ENCODE data around the gene TM4SF18.

TM4SF18 gene

DNA sequence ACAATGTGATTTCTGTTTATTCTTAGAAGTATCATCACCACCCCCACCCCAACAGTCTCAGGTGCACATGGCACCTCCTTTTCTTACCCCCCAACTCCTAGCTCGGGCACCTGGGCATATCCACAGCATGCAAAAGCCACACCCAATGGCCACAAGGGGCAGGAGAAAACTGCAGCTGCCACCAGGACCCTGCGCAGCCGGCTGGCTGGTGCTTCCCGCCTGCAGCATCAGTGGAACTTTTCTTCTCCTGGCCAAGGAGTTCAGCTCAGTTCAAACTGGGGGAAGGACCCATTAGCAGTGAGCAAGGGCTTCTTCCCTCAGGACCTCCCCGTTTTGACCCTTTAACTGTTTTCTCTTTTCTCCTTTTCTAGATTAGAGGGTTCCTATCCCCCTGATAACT, 44.8 kb downstream of the TM4SF18 start (continued):
- TF ChIP-seq, protein P1, sequence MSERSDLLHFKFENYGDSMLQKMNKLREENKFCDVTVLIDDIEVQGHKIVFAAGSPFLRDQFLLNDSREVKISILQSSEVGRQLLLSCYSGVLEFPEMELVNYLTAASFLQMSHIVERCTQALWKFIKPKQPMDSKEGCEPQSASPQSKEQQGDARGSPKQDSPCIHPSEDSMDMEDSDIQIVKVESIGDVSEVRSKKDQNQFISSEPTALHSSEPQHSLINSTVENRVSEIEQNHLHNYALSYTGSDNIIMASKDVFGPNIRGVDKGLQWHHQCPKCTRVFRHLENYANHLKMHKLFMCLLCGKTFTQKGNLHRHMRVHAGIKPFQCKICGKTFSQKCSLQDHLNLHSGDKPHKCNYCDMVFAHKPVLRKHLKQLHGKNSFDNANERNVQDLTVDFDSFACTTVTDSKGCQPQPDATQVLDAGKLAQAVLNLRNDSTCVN (tag by site-specific recombination; optimal IDR thresholded peaks at IDR 0.05): no peak
- TF ChIP-seq HOXA7 (CRISPR knock-in tag; IDR thresholded peaks at IDR 0.05; ENCODE audit: borderline replicate concordance) (no peak), KLF8 (tag by site-specific recombination; IDR thresholded peaks at IDR 0.05) (no peak), SP3 (tag by site-specific recombination; IDR thresholded peaks at IDR 0.05) (no peak), ZNF175 (tag by site-specific recombination; IDR thresholded peaks at IDR 0.05) (no peak), ZNF423 (tag by site-specific recombination; IDR thresholded peaks at IDR 0.05) (no peak), ZNF529 (tag by site-specific recombination; IDR thresholded peaks at IDR 0.05; ENCODE audit: insufficient replicate concordance) (no peak), ZFP41 (tag by site-specific recombination; IDR thresholded peaks at IDR 0.05; ENCODE audit: borderline replicate concordance) (no peak), ZNF560 (tag by site-specific recombination; IDR thresholded peaks at IDR 0.05; ENCODE audit: borderline replicate concordance) (no peak)

DNA sequence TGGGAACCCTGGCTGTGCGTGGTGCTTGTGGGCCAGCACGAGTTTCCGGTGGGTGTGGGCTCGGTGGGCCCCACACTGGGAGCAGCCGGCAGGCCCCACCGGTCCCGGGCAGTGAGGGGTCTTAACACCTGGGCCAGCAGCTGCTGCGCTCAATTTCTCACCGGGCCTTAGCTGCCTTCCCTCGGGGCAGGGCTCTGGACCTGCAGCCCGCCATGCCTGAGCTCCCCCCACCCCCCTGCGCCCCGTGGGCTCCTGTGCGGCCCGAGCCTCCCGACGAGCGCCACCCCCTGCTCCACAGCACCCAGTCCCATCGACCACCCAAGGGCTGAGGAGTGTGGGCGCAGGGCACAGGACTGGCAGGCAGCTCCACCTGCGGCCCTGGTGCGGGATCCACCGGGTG, 49.4 kb downstream of the TM4SF18 start:
- POLR2A ChIA-PET: no interaction called here
- no peaks in the 10 kb centered on the region for H3K36me3 ChIP-seq (ENCODE audit: control insufficient read depth in 2 of 2, insufficient read depth in 1 of 2, low read length in 2 of 2)
- CTCF ChIA-PET: no interaction called here
- H3K27ac ChIP-seq (ENCODE audit: extremely low read depth, low read depth, low read length): no peak overlapping the region
- no peaks in the 10 kb centered on the region for H3K4me1 ChIP-seq (ENCODE audit: control insufficient read depth, insufficient read depth, low read length)
- no peak overlapping the region for H3K4me3 ChIP-seq (ENCODE audit: low read depth, low read length)
- TF ChIP-seq ZNF292 (tag by site-specific recombination; IDR thresholded peaks at IDR 0.05; ENCODE audit: borderline replicate concordance, low read depth): no peak
- no peak for TF ChIP-seq ZIC2 (tag by site-specific recombination; IDR thresholded peaks at IDR 0.05)
- no peak for TF ChIP-seq ZFP41 (tag by site-specific recombination; IDR thresholded peaks at IDR 0.05; ENCODE audit: borderline replicate concordance)
- TF ChIP-seq ZNF274 (IDR thresholded peaks at IDR 0.05; ENCODE audit: low read length): no peak
- TF ChIP-seq ZNF274 (tag by site-specific recombination; IDR thresholded peaks at IDR 0.05; ENCODE audit: borderline replicate concordance): no peak
- no peak for TF ChIP-seq ZBTB20 (tag by site-specific recombination; IDR thresholded peaks at IDR 0.05)
- TF ChIP-seq ZNF555 (tag by site-specific recombination; conservative IDR thresholded peaks at IDR 0.05): no peak
- no peak for TF ChIP-seq SETDB1 (IDR thresholded peaks at IDR 0.05; ENCODE audit: insufficient read length, low read length)
- TF ChIP-seq, protein P2, sequence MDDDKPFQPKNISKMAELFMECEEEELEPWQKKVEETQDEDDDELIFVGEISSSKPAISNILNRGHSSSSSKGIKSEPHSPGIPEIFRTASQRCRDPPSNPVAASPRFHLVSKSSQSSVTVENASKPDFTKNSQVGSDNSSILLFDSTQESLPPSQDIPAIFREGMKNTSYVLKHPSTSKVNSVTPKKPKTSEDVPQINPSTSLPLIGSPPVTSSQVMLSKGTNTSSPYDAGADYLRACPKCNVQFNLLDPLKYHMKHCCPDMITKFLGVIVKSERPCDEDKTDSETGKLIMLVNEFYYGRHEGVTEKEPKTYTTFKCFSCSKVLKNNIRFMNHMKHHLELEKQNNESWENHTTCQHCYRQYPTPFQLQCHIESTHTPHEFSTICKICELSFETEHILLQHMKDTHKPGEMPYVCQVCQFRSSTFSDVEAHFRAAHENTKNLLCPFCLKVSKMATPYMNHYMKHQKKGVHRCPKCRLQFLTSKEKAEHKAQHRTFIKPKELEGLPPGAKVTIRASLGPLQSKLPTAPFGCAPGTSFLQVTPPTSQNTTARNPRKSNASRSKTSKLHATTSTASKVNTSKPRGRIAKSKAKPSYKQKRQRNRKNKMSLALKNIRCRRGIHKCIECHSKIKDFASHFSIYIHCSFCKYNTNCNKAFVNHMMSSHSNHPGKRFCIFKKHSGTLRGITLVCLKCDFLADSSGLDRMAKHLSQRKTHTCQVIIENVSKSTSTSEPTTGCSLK (tag by site-specific recombination; IDR thresholded peaks at IDR 0.05): no peak
- TF ChIP-seq, protein P3, sequence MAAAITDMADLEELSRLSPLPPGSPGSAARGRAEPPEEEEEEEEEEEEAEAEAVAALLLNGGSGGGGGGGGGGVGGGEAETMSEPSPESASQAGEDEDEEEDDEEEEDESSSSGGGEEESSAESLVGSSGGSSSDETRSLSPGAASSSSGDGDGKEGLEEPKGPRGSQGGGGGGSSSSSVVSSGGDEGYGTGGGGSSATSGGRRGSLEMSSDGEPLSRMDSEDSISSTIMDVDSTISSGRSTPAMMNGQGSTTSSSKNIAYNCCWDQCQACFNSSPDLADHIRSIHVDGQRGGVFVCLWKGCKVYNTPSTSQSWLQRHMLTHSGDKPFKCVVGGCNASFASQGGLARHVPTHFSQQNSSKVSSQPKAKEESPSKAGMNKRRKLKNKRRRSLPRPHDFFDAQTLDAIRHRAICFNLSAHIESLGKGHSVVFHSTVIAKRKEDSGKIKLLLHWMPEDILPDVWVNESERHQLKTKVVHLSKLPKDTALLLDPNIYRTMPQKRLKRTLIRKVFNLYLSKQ (tag by site-specific recombination; IDR thresholded peaks at IDR 0.05; ENCODE audit: borderline replicate concordance): no peak
- TF ChIP-seq ZNF596 (tag by site-specific recombination; IDR thresholded peaks at IDR 0.05): no peak
- no peak for TF ChIP-seq YY1 (tag by site-specific recombination; IDR thresholded peaks at IDR 0.05)
- no peaks in the 10 kb centered on the region for H3K9me3 ChIP-seq (ENCODE audit: control insufficient read depth, insufficient read depth, low read depth, low read length)

DNA sequence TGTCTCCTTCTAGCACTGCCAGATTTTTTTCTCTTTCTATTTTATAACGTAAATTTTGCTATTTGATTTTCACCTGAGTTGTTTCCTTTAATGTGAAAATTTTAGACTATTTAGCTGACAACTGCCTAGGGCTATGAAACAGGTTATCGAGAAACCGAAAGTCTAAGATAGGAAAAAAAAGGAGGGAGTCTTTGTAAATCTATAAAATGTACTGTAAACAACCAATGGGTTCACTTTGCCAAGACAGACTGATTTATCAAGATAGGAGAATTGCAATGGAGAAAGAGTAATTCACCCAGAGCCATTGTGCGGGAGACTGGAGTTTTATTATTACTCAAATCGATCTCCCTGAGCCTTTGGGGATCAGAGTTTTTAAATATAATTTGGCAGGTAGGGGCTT, 50.0 kb downstream of the TM4SF18 start:
- Histone ChIP-seq H3K4me1 (ENCODE audit: control insufficient read depth, insufficient read depth, low read length) (no peaks in the 10 kb centered on the region), H3K36me3 (ENCODE audit: control insufficient read depth in 2 of 2, insufficient read depth in 1 of 2, low read length in 2 of 2) (no peaks in the 10 kb centered on the region), H3K27ac (ENCODE audit: extremely low read depth, low read depth, low read length) (no peak overlapping the region), H3K9me3 (ENCODE audit: control insufficient read depth, insufficient read depth, low read depth, low read length) (no peaks in the 10 kb centered on the region), H3K4me3 (ENCODE audit: low read depth, low read length) (no peak overlapping the region)
- POLR2A ChIA-PET: no interaction called here
- CTCF ChIA-PET: no interaction called here
- no peak for TF ChIP-seq BCL11A (tag by site-specific recombination; IDR thresholded peaks at IDR 0.05; ENCODE audit: low read depth)
- TF ChIP-seq ZNF354C (tag by site-specific recombination; IDR thresholded peaks at IDR 0.05; ENCODE audit: borderline replicate concordance, low read depth): no peak
- TF ChIP-seq ZNF138 (tag by site-specific recombination; IDR thresholded peaks at IDR 0.05; ENCODE audit: borderline replicate concordance): no peak
- no peak for TF ChIP-seq ZNF16 (tag by site-specific recombination; IDR thresholded peaks at IDR 0.05; ENCODE audit: low read depth)
- no peak for TF ChIP-seq ZNF394 (tag by site-specific recombination; IDR thresholded peaks at IDR 0.05; ENCODE audit: borderline replicate concordance)
- no peak for TF ChIP-seq ZNF214 (tag by site-specific recombination; IDR thresholded peaks at IDR 0.05; ENCODE audit: borderline replicate concordance)
- TF ChIP-seq ZNF335 (tag by site-specific recombination; conservative IDR thresholded peaks at IDR 0.05): no peak
- TF ChIP-seq ZNF623 (tag by site-specific recombination; IDR thresholded peaks at IDR 0.05): no peak
- TF ChIP-seq, protein P4, sequence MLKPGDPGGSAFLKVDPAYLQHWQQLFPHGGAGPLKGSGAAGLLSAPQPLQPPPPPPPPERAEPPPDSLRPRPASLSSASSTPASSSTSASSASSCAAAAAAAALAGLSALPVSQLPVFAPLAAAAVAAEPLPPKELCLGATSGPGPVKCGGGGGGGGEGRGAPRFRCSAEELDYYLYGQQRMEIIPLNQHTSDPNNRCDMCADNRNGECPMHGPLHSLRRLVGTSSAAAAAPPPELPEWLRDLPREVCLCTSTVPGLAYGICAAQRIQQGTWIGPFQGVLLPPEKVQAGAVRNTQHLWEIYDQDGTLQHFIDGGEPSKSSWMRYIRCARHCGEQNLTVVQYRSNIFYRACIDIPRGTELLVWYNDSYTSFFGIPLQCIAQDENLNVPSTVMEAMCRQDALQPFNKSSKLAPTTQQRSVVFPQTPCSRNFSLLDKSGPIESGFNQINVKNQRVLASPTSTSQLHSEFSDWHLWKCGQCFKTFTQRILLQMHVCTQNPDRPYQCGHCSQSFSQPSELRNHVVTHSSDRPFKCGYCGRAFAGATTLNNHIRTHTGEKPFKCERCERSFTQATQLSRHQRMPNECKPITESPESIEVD (tag by site-specific recombination; IDR thresholded peaks at IDR 0.05): no peak
- TF ChIP-seq ZNF10 (tag by site-specific recombination; IDR thresholded peaks at IDR 0.05): no peak

Data from HEK293 (cell line).